Colonic mucosa (tissue), 4 donors: Measurements from ENCODE around the gene ABCG5. TPM values are rescaled to one million over a fixed set of nuclear protein-coding genes. Genes with fewer than 3 reads are reported as not detected.

ENCODE experiments used
- DNase-seq: peaks from one replicate; pipeline ENCODE4 v3.0.0-alpha.2; 2020
- H3K27ac ChIP-seq: fragments of 200-600 bp; one replicate; pipeline ENCODE4 v1.8.0; 2021
- H3K27me3 ChIP-seq: fragments of 200-600 bp; one replicate; pipeline ENCODE4 v1.8.0; 2021
- H3K36me3 ChIP-seq: fragments of 200-600 bp; one replicate; pipeline ENCODE4 v1.8.0; 2021
- H3K4me1 ChIP-seq: fragments of 200-600 bp; one replicate; pipeline ENCODE4 v1.8.0; 2021; ENCODE audit warnings: mild to moderate bottlenecking
- H3K4me3 ChIP-seq: fragments of 200-600 bp; one replicate; pipeline ENCODE4 v1.8.0; 2021
- H3K9ac ChIP-seq, 2 donors: one replicate each; pipeline ENCODE4 v1.7.0; 2013; ENCODE audit warnings: control low read depth in 2 of 2, low read depth in 2 of 2, low read length in 2 of 2
- H3K9me3 ChIP-seq: fragments of 200-600 bp; one replicate; pipeline ENCODE4 v1.8.0; 2021
- intact Hi-C: fragments of 100-400 bp; cut with DNase I; formaldehyde crosslinking; loops from one replicate; pipeline ENCODE4 v1.14.1; 2022
- total RNA-seq, 2 donors: library from RNA; stranded (reverse); fragmentation: NEBNext Ultra II Directional in 1 of 2; extraction: Animal tissue kit (Norgen Biotek cat#: 25700) in 1 of 2; gene quantifications; one replicate each; pipeline ENCODE4 v1.2.1, GENCODE V29; 2021
- TF ChIP-seq, protein P1 (sequence below): fragments of 200-600 bp; IDR thresholded peaks from one replicate; pipeline ENCODE4 v1.8.0; 2022; ENCODE audit warnings: antibody characterized with exemption, mild to moderate bottlenecking
- donor health status: healthy.
- donor health status: DM: no; HTN: no; CAD: no.
- donor health status: DM: no; HTN: no; CAD: no.

The ABCG5 gene
- total RNA-seq, 2 donors from 2014 or later, result 0.29 TPM; not detected in 1

DNA sequence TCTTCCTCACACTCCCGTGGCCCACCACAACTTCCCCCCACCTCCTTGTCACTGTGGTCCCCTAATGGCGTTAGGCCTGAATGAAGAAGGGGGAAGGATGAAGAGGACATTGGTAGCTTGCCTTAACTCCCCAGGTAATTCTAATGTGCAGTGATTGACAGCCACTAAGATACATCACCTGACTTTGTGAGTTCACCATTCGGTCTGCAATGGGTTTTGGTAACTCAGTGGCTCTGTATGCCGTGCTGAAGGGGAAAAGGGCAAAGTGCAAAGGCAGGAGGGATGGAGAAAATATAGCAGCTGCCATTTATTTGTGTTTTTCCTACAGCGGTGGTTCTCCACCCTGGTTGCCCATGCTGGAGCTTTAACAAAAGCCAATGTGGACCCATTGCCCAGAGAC is 42.3 kb upstream of the ABCG5 start:
- DNase-seq, result no peak
- no peaks in the 10 kb centered on the region for H3K36me3 ChIP-seq
- H3K4me1 ChIP-seq, result no peaks in the 10 kb centered on the region
- TF ChIP-seq, protein P1, sequence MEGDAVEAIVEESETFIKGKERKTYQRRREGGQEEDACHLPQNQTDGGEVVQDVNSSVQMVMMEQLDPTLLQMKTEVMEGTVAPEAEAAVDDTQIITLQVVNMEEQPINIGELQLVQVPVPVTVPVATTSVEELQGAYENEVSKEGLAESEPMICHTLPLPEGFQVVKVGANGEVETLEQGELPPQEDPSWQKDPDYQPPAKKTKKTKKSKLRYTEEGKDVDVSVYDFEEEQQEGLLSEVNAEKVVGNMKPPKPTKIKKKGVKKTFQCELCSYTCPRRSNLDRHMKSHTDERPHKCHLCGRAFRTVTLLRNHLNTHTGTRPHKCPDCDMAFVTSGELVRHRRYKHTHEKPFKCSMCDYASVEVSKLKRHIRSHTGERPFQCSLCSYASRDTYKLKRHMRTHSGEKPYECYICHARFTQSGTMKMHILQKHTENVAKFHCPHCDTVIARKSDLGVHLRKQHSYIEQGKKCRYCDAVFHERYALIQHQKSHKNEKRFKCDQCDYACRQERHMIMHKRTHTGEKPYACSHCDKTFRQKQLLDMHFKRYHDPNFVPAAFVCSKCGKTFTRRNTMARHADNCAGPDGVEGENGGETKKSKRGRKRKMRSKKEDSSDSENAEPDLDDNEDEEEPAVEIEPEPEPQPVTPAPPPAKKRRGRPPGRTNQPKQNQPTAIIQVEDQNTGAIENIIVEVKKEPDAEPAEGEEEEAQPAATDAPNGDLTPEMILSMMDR, result no peak
- H3K27me3 ChIP-seq, result no peaks in the 10 kb centered on the region
- intact Hi-C loops, result no loop called here
- no peak overlapping the region for H3K9ac ChIP-seq
- H3K9me3 ChIP-seq, result no peaks in the 10 kb centered on the region
- H3K27ac ChIP-seq, result no peak overlapping the region
- no peak overlapping the region for H3K4me3 ChIP-seq

DNA sequence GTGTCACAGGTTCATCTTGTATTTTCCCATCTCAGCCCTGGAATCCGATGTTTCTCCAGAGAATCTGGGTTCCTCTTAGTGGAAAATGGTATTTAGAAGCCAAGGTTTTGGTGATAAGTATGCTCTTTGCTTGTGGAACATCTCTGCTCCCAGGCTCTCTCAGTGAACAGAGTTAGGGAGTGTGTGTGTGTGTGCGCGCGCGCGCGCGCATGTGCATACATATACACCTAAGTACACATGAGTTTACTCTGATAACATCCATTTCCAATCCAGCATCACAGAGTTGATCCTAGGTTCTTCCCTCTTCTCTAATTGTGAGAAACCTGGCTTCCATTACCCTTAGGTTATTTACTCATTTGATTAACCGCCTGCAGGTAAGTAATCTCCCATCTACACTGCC is 41.8 kb upstream of the ABCG5 start:
- Histone ChIP-seq H3K27me3 (no peaks in the 10 kb centered on the region), H3K4me3 (no peak overlapping the region), H3K9ac (no peak overlapping the region), H3K27ac (no peak overlapping the region), H3K36me3 (no peaks in the 10 kb centered on the region), H3K9me3 (no peaks in the 10 kb centered on the region), H3K4me1 (no peaks in the 10 kb centered on the region)
- intact Hi-C loops, result no loop called here
- TF ChIP-seq, protein P1, result no peak
- no peak for DNase-seq

DNA sequence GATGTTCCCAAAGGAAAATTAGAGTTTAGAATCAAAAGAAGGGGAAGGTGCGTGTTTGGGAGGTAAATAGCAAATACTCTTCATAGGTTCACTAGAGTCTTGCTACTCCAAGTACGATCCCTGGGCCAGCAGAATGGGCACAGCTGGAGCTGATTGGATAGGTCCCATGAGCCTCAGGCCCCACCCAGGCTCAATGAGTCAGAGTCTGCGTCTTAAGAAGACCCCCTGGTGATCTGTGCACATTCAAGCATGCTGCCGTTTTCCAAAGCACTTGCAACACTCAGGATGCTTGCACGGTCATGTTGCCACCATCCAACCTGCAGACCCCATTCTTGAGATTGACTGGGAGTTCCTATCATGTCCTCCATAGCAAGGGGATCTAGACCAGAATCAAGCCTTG is 40.6 kb upstream of the ABCG5 start:
- no peaks in the 10 kb centered on the region for H3K9me3 ChIP-seq
- no peak overlapping the region for H3K27ac ChIP-seq
- no peaks in the 10 kb centered on the region for H3K36me3 ChIP-seq
- no peak overlapping the region for H3K9ac ChIP-seq
- TF ChIP-seq, protein P1, result no peak
- no peak overlapping the region for H3K4me3 ChIP-seq
- H3K4me1 ChIP-seq, result no peaks in the 10 kb centered on the region
- intact Hi-C loops, result no loop called here
- DNase-seq, result no peak
- no peaks in the 10 kb centered on the region for H3K27me3 ChIP-seq

DNA sequence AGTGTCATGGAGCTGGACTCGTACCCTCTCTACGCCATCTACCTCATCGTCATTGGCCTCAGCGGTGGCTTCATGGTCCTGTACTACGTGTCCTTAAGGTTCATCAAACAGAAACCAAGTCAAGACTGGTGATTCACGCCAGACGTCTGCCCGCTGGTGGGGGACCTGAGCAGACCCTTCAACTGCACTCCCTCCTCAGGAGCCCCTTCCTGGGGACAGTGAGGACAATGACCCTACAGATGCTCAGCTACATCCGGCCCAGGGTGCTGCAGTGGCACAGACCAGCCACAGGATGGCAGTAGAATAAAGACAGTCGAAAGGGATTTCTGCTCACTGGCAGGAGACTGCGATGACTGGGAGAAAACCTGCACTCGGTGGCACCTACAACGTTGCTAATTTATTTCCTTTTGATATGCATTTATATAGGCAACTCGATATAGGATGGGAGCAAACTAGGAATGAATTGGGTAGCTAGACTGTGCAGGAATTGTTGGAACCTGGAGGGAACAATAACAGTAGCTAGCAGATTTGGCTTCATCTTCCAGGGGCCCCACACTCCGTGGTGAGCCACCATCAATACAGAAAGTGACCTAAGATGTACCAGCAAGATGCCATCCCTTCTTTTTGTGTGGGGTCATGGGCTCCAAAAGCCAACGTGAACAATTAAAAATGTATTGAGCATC is 39.3 kb upstream of the ABCG5 start:
- no peak overlapping the region for H3K4me3 ChIP-seq
- no peak overlapping the region for H3K9ac ChIP-seq
- no peaks in the 10 kb centered on the region for H3K36me3 ChIP-seq
- H3K4me1 ChIP-seq, result no peaks in the 10 kb centered on the region
- H3K27me3 ChIP-seq, result no peaks in the 10 kb centered on the region
- DNase-seq, result peak; percentile 64
- TF ChIP-seq, protein P1, result peak; percentile 94
- H3K27ac ChIP-seq, result no peak overlapping the region
- no peaks in the 10 kb centered on the region for H3K9me3 ChIP-seq
- intact Hi-C loops, result no loop called here

DNA sequence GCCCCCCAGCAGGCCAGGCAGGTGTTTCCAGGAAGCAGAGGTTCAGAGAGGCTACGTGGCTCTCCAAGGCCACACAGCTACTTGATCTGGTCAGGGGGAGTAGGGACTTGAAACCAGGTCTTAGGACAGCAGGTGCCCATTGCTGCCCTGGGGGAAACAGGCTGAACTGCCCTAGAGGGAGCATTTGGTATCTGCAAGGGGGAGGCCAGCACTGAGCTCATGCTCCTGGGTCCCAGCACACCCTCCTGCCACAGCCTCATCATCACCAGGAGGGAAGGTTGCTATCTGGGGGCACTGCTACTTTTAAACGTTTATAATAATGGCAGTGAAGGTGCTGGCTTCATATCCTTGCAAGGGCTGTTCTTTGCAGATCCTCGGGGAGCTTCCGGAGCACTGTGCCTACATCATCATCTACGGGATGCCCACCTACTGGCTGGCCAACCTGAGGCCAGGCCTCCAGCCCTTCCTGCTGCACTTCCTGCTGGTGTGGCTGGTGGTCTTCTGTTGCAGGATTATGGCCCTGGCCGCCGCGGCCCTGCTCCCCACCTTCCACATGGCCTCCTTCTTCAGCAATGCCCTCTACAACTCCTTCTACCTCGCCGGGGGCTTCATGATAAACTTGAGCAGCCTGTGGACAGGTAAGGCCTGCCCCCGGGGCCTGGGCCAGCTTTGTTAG is 36.3 kb upstream of the ABCG5 start:
- intact Hi-C loops, result no loop called here
- Histone ChIP-seq H3K9ac (no peak overlapping the region), H3K9me3 (no peaks in the 10 kb centered on the region), H3K36me3 (no peaks in the 10 kb centered on the region), H3K4me3 (no peak overlapping the region), H3K27me3 (no peaks in the 10 kb centered on the region), H3K4me1 (no peaks in the 10 kb centered on the region), H3K27ac (no peak overlapping the region)
- DNase-seq, result no peak
- TF ChIP-seq, protein P1, result no peak
